NCI-H2171 (cell line): ENCODE data around the gene CDK19.
"Not testable (repeated sequence)": the region's sequence is repeated elsewhere in the genome, so short reads cannot be mapped to it uniquely, and the experiment has no call there.

Source experiments
- DNase-seq: peaks from one replicate; lab custom pipeline; 2025; lab: John Stamatoyannopoulos, UW

CDK19 gene

GRCh38 chr6:110620065-110620464 is 195.2 kb downstream of the CDK19 start:
- DNase-seq: no peak

GRCh38 chr6:110619275-110619908 is 195.9 kb downstream of the CDK19 start:
- DNase-seq: no peak

GRCh38 chr6:110618591-110619267 is 196.5 kb downstream of the CDK19 start:
- DNase-seq: no peak

- no peak for DNase-seq
These were observed 198.2 kb downstream of the CDK19 start for GRCh38 chr6:110617057-110617456.

GRCh38 chr6:110615722-110616121 is 199.5 kb downstream of the CDK19 start:
- no peak for DNase-seq

GRCh38 chr6:110614586-110614985 is 200.7 kb downstream of the CDK19 start:
- DNase-seq: no peak

GRCh38 chr6:110614106-110614505 is 201.2 kb downstream of the CDK19 start:
- DNase-seq: no peak

GRCh38 chr6:110613356-110613755 is 201.9 kb downstream of the CDK19 start:
- DNase-seq: no peak

GRCh38 chr6:110612298-110612697 is 203.0 kb downstream of the CDK19 start:
- no peak for DNase-seq

- DNase-seq: no peak
These were observed 206.2 kb downstream of the CDK19 start for GRCh38 chr6:110609101-110609500.

GRCh38 chr6:110608151-110608550 is 207.1 kb downstream of the CDK19 start:
- no peak for DNase-seq

GRCh38 chr6:110606151-110606550 is 209.1 kb downstream of the CDK19 start:
- DNase-seq: no peak

GRCh38 chr6:110600640-110601039 is 214.6 kb downstream of the CDK19 start:
- DNase-seq: not testable (repeated sequence)

GRCh38 chr6:110597761-110598160 is 217.5 kb downstream of the CDK19 start:
- DNase-seq: no peak

- DNase-seq: no peak
These were observed 218.9 kb downstream of the CDK19 start for GRCh38 chr6:110596354-110596753.

- DNase-seq: no peak
These were observed 220.2 kb downstream of the CDK19 start for GRCh38 chr6:110595112-110595511.

GRCh38 chr6:110593637-110594036 is 221.6 kb downstream of the CDK19 start:
- DNase-seq: no peak

- DNase-seq: no peak
These were observed 222.5 kb downstream of the CDK19 start for GRCh38 chr6:110592765-110593164.

GRCh38 chr6:110590821-110591351 is 224.4 kb downstream of the CDK19 start:
- DNase-seq: no peak

GRCh38 chr6:110589865-110590513 is 225.3 kb downstream of the CDK19 start:
- DNase-seq: no peak

- DNase-seq: no peak
These were observed 227.9 kb downstream of the CDK19 start for GRCh38 chr6:110587328-110587727.

GRCh38 chr6:110581679-110582078 is 233.6 kb downstream of the CDK19 start:
- no peak for DNase-seq

GRCh38 chr6:110577596-110578167 is 237.6 kb downstream of the CDK19 start:
- not testable (repeated sequence) for DNase-seq
